Stimulated activated CD4-positive, alpha-beta T cell treated with anti-CD3 and anti-CD28 coated beads, Interleukin-4, amount 100 ng/mL, for 24 hours (primary cell): ENCODE results near the gene SHISAL1.
"Not testable (repeated sequence)": the region's sequence is repeated elsewhere in the genome, so short reads cannot be mapped to it uniquely, and the experiment has no call there.

Experiments used
- DNase-seq: peaks from one replicate; pipeline ENCODE4 v3.0.0-alpha.2; 2020

SHISAL1 gene

DNA sequence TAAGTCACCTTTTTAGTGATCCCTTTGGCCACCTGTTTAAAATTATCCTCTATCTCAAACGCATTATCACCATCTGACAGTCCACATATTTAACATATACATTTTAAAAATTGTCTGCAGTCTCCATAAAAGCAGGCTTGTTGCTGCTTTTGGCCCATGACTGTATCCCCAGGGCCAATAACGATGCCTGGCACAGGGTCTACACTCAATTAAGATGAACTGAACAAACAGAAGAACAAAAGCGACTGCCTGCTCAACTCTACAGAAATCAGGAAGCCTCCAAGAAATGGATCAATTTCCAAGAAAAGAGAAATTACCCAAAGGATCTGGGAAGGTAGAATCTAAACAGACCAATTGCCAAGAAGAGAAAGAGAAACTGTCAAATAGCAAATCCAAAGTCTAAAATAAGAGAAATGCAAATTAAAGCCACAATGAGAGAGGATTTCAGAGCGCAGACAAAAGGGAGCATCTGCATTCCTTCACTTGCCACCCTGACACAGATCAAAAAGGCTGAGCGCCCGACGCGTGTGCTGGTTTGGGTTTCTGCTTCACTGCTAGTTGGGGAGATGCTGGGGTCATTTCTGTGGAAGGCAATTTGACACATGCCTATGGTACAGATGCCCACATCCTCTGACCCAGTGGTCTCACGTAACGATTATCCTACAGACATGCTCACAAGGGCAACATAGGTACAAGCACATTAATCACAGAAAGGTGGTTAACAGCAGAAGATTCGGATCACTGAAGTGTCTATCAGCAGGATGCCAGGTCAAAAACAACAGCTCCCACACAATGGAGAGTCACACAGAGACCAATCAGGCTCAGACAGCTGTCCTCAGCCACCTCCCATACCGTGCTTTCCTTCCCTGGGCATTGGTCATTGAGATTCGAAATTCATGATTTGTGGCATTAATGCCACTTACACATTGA is 55.9 kb downstream of the SHISAL1 start:
- DNase-seq: no peak

DNA sequence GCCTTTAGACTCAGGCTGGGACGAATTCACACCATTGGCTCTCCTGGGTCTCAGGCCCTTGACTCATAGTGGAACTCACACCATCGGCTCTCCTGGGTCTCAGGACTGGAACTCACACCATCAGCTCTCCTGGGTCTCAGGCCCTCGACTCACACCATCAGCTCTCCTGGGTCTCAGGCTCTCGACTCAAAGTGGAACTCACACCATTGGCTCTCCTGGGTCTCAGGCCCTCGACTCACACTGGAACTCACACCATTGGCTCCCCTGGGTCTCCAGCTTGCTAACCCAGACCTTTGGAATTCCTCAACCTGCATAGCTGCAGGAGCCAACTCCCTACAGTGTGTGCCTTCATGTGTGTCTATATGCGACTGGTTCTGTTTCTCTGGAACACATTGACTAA is 56.7 kb downstream of the SHISAL1 start:
- DNase-seq: no peak

DNA sequence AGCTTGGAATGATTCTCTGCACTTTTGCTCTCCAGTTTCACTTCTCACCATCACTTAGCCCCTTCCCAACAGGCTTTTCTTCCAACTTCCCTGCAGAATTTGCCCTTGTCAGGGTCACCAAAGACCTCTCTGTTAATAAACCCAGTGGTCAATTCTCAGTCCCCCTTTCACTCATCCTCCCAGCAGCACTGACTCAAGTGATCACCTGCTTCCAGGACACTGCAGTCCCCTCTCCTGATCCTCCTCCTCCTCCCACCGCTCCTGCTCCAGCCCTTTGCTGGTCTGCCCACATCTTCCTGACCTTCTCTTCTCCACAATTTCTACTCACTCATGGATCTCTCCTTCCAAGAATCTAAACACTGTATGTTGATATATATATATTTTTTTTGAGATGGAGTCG is 57.9 kb downstream of the SHISAL1 start:
- DNase-seq: no peak

DNA sequence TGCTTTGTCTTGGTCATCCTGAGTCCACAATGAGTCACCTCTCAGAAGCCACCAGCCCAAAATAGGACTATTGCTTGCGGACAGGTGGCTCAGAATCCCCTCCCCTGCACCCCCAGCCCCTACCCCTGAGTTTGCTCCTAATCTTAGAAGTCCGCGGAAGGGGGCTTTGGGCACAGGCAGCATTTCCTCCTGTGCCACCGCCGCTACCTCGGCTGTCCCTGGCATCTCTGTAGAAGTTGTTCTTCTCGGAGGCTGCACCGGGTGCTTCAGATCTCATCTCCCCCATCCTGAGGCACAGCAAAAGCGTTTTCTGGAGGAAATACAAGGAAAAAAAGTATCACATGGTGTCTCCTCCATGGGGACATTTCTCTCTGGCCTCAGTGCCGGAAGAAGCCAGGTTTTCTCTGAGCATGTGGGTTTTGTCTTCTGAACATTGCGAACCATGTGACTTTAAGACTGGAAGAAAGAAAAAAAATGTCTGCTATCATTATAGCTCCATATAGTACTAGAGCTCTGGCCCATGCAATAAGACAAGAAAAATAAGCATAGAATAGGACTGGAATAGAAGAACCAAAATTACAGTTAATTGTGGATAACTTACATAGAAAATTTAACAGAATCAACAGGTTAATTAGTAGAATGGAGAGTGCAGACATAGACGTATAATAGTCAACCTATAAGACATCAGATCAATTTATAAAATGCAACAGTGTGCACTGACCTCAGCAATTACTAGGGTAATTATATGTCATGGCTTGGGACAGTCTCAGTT is 63.2 kb downstream of the SHISAL1 start:
- no peak for DNase-seq

DNA sequence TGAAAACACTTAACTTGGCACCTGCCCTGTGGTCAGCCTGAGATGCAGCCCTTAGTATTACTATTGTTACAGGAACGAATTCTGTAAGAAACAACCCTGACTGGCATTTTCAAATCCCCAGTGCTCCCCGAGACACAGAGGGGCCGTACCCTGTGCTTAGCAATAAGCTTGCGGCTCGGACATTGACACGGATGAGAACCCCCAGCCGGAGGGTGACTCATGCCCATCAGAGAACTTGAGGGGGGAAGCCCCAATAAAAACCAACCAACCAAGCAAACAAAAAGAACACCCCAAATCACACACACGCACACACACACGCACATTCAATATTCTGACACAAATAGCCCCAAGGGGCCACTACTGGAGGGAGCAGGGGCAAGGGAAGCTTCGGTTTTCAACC is 63.8 kb downstream of the SHISAL1 start:
- DNase-seq: no peak

DNA sequence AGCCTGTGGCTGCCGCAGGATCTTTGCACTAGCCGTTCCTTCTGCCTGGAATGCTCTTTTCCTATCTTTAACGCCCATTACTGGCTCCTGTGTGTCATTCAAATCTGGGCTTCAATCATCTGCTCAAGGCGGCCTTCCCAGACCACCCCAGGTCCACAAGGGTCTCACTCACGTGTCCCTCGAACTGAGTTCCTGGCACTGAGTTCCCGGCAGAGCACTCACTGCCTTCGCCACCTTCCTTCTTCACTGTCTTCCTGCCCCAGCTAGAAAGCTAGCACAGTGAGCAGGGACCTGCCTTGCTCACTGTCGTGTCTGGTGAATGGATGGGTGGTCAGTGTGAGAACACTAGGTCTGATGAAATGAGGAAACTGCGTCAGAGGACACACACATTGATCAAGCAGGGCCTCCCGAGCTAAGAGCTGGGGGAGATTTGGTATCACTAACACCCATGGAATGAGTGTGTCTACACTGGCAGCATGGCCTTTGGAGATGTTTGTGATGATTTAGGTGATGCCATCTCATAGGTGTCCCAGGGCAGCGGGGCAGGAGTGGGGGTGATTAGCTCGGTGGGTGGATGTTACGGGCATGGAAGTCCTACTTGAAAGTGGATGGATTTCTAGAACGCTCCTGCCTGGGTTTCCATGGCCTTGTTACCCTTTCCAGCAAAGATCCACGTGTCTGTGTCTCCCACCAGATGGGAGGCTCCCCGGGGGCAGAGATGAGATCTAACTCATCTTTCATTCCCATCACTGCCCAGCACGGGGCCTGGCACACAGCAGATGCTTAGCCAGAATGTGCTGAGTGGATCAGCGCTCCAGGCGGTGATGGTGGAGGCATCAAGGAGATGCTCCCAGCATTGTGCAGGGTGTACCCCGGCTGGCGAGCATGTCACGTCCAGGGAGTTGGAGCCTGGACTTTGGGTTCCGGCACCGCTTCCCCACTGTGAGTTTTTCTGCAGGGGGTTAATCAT is 64.5 kb downstream of the SHISAL1 start:
- no peak for DNase-seq

DNA sequence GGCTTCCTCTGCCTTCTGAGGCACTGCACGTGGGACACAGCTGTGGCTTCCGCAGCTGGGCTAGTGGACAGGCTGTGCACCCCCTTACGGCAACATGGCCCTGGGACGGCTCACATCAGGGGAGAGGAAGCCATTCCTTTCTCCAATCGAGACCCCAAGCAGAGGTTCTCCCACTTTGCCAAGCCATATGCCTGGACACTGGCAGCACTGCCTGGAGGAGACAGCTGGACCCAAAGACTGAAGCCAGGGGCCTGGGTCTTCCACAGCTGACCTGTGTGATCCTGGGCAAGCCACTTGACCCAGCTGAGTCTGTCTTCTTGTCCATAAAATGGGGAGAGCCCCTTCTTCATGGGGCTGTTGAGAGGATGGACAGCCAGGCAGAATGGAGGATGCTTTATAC is 65.4 kb downstream of the SHISAL1 start:
- no peak for DNase-seq

DNA sequence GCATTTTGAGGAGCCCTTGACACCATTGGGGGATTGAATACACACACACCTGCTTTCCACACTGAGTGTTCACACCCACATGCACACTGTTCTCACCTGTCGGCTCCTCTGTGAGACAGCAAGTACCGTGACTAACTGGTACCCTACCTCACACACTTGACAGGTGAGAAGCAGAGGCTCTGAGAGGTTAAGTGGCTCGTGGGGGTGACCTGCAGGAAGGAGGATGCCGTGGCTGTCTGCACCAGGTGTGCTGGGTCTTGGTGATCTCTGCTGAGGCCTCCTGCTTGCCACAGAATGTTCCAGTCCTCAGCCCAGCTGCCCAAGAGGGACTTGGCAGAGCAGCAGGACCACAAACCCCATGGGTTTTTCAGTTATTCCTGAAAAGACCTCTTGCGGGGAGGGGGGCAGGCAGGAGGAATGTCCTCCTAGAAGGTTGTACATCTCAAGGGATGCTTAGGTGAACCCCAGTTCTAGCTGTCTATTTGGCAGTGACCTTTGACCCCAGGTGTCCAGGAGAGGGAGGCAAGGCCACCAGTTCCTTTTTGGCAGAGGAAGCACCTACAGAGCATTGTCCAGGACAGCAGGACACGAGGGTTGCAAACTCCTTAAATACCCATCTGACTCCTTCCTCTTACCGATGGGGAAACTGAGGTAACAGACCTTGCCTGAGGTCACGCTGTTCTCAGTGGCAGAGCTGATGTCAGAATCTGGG is 66.0 kb downstream of the SHISAL1 start:
- no peak for DNase-seq

DNA sequence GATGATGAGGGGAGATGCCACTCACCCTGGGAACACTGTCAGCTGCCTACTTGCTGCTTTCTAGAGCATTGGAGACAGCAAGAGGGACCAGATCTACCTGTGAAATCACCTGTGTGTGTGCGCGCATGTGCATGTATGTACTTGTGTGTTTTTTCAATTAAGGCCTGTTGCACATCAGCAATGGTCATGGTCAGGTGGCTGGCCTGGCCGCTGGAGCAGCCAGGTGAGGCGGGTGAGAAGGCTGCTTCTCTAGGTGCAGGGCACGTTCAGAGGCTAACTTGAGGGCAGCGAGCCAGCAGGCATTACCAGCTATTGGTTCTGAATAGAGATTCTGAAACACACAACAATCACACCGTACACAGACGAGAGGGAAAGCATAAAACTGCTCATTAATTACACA is 66.9 kb downstream of the SHISAL1 start:
- no peak for DNase-seq

DNA sequence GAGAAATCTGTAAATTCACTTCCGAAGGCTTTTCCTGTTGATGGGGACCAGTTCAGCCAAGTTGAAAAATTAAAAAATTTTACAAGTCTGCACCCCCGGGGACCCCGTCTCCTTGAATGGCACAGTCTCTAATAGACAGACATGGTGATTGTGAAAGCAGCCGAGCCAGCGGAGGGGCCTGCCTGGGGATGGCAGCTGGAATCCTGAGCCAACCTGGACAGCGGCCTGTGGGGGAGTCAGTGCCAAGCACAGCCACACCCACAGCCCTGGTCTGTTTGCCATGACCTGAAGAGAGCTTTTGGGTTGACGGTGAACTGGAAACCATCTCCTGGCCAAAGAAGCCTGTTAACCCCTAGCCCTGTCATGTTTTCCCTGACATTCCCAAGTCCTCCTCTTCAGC is 67.3 kb downstream of the SHISAL1 start:
- no peak for DNase-seq

DNA sequence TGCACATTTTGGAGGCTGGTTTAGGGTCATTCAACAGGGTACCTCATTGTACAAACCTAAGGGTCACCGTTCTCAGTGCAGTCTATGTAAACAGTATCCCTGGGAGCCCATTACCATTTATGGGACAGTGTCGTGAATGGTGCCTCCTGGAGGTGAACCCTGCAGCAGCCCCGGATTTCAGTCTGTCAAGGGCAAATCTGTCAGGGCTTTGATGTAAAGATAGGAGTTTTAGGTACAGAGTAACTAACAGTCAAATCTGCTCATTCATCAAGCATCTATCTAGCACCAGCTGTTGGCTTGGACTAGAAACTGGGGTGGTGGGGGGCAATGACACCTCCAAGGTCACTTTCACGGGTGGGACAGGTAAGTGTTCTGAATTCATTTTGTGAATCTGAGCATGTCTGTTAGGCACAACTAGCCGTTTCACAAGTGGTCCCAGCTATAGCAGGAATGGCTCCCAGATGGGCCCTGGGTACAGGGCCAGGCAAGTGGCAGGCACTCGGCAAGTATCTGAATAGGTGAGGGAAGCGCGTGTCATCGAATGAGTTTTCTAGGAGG is 68.4 kb downstream of the SHISAL1 start:
- DNase-seq: no peak

DNA sequence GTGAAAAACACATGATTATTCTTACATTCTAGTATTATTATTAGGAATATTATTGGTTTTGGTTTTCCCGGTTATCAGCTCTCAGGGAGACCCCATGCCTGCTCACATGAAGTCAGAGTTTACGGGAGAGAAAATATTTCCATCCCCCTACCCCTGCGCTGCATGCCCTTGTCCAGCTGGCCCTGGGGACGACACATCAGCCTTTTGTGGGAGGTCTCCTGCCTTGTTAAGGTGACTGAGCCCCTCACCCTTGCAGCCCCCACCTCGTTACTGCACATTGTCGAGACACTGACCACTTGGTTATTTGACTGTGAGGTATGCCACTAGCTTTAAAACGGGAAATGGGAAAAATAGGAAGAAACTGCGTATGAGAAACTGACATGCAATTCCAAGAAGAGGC is 69.0 kb downstream of the SHISAL1 start:
- DNase-seq: no peak

DNA sequence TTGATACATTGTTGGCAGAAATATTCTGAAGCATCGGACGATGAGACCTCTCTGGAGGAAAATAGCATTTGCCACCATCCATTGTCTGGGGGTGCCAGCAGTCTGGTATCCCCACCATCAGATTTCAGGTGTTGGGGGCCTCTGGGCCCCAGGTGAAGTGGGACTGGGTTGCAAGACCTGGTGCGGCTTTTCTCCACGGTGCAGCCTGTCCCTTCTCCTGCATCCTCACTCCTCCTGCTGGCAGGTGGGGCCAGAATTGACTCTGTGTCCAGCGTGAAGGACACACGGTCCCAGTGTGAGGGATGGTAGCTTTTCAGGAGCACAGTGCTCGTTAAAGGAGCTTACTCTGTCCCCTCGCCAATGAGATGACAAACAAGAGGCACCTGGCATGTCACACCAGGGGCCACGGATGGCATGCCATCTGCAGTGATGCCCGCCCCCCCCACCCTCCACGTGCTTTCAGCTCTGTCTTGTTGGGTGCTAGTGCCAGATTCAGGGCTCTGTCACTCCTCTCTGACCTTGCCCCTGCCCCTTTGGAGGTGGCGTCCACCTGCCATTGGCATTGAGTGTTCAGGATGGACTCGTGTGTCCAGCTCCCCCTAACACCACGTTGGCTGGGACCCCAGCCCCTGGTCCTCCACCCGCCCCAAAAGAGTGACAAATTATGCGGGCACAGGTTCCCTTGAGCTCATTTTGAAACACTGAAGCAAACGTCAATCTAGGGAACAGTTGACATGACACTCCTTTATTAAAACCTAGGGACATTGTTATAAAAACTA is 69.6 kb downstream of the SHISAL1 start:
- no peak for DNase-seq

DNA sequence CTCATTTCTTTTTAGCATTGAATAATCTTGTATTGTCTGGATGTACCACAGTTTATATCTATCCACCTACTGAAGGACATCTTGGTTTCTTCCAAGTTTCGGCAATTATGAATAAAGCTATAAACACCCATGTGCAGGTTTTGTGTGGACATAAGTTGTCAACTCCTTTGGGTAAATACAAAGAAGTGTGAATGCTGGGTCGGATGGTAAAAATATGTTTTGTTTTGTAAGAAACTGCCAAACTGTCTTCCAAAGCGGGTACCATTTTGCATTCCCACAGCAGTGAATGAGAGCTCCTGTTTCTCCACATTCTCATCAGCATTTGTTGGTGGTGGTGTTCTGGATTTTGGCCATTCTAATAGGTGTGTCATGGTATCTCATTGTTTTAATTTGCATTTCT is 71.6 kb downstream of the SHISAL1 start:
- not testable (repeated sequence) for DNase-seq

DNA sequence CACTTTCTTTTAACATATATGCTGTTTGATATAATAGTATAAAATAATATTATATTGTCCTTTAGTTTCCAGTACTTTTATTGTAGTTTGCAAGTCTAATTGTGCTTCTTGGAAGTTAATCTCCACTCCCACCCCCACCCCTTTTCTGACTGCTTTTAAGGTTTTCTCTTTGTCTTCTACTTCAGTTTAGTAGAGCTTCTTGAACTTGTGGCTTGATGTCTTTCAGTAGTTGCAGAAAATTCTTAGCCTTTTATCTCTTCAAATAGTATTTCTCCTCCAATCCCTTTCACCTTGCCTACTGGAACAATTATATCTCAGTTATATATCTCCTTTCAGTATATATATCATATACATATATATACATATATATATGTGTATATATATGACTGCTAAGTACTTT is 75.5 kb downstream of the SHISAL1 start:
- DNase-seq: no peak

DNA sequence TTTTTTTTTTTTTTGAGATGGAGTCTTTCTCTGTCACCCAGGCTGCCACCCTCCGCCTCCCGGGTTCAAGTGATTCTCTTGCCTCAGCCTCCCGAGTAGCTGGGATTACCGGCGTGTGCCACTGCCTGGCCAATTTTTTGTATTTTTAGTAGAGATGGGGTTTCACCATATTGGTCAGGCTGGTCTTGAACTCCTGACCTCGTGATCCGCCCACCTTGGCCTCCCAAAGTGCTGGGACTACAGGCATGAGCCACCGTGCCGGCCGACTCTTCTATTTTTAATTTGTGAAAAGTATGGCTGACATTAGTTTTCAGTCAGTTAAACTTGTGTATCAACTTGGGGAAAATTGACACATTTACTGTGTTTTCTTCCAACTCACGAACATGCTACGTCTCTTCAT is 78.4 kb downstream of the SHISAL1 start:
- not testable (repeated sequence) for DNase-seq

DNA sequence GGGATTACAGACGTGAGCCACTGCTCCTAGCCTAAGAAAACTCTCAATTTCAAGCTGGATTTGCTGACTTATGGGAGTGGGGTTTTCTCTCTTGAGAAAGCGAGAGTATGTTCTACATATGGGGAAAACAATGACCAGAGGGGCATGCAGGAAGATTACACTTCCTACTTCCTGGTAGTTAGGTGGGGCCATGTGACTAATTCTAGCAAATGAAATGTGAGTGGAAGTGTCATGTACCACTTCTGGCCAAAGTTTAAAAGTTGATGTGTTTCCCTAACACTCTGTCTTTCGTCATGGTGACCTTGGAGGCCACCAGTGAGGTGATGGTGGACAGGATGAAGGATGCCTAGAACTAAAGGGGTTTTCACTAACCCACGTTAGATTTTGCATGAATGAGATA is 81.5 kb downstream of the SHISAL1 start:
- DNase-seq: no peak

DNA sequence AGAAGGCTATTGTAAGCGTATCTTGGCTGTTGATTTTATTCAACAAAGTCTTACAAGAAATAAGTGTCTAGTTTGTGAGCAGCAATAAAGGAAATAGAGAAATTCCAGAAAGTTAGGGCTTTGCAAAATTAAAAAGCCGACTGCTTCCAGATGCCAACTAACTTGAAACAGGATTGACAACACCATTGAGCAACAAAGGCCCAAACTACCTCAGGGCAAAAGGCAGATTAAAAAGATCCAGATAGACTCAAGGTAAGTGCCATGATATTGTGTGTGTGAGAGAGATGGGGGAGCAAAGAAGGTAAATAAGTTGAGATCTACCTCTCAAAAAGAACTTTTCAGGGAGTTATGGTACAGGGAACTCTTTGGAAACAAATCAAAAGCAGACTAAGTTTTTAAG is 82.9 kb downstream of the SHISAL1 start:
- DNase-seq: no peak

DNA sequence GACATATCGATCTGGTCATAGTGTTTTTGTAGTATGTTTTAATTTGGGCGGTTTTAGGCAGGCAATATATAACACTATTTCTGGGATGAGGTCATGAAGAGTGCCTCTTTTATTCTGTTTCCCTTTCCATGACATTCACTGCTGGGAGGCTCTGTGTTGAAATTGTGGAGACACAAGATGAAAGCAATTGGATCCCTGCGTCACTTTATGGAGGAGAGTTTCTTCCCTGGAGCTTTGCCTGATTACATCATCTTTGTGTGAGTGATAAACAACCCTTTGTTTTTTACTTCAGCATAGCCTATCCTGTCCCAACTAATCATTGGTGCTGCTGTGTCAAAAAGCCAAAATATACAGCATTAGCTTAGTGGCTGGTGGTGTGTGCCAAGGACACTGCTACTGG is 83.4 kb downstream of the SHISAL1 start:
- no peak for DNase-seq

DNA sequence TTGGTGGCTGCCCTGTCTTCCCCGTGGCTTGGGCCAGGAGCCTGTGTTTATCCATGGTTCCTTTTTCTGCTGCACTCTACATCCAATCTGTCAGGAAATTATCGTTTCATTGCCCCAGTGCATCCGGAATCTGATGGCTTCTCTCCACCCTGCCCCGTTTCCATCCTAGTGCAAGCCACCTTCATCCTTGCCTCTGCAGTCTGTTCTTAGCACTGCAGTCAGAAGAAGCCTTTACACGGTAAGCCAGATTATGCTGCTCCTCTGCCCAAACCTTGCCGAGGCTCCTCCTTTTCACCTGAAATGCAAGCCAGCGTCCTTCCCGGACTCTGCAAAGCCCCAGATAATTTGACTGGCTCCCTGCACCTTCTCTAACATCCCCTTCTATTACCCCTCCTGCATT is 86.9 kb downstream of the SHISAL1 start:
- DNase-seq: no peak

DNA sequence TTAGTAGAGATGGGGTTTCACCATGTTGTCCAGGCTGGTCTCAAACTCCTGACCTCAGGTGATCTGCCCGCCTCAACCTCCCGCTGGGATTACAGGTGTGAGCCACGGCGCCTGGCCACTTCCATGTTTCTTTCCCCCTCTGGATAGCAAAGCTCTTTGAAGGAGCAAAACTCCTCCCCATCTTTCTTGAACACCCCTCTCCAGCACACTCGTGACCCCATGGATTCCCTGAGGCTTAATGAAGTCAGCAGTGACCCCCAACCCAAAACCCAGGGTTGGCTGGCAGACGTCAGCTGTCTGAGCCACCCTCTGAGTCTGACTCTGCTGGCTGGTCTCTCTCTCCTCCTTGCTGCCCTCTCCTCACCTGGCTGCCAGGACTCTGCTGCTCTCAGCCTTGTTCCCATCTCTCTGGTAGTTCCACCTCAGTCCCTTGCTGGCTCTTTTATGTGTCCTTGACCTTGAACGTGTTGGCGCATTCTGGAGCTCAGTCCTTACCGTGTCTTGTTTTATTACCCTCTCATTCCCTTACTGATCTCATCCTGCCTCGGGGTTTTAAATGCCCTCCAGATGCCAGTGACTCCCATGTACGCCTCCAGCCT is 87.6 kb downstream of the SHISAL1 start:
- DNase-seq: no peak
